ENCODE results near the gene RC3H1. TPM values are rescaled to one million over a fixed set of nuclear protein-coding genes. Genes with fewer than 3 reads are reported as not detected.
A peak's percentile ranks its signal among the peaks of the same experiment; 100 is the strongest.
"Not testable (repeated sequence)": the region's sequence is repeated elsewhere in the genome, so short reads cannot be mapped to it uniquely, and the experiment has no call there.

Gene RC3H1
- total RNA-seq, 1 experiment from 2014 or later = 52.9 TPM

DNA sequence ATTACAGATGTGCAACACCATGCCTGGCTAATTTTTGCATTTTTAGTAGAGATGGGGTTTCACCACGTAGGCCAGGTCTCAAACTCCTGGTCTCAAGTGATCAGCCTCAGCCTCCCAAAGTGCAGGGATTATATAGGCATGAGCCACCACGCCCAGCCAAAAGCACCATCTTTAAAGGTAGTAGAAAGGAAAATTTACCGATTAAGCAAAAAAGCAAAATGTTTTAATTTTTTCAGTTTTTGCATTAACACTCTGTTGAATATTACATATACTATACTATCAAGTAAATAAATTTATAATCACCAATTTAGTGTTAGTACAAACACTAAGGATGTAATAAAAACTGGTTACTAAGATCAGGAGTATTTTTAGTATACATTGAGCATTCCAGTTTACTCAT, 20.6 kb downstream of the RC3H1 start:
- Histone ChIP-seq H3K79me2 (ENCODE audit: low read length) (peaks cover 98% of the 10 kb centered on the region), H3K27ac (ENCODE audit: low read length) (peak overlapping the region; percentile 35; the same call in 1 of the 2 replicates), H3K9ac (ENCODE audit: low read length) (no peak overlapping the region), H3K9me2 (replicated peaks; ENCODE audit: insufficient read depth, low read length) (no peaks in the 10 kb centered on the region), H3K9me3 (ENCODE audit: low read length) (no peaks in the 10 kb centered on the region), H3K27me3 (ENCODE audit: low read length) (no peaks in the 10 kb centered on the region), H2AFZ (ENCODE audit: low read length) (no peak overlapping the region), H3K4me2 (ENCODE audit: low read depth, low read length, poor library complexity, severe bottlenecking) (no peak overlapping the region), H3K4me1 (ENCODE audit: low read length) (peaks cover 39% of the 10 kb centered on the region), H3K36me3 (ENCODE audit: insufficient read depth, low read length) (peaks cover 7% of the 10 kb centered on the region; the same call in 1 of the 2 replicates), H4K20me1 (ENCODE audit: insufficient read depth, low read depth, low read length) (no peaks in the 10 kb centered on the region), H3K4me3 (ENCODE audit: low read length) (no peak overlapping the region)
- DNase-seq = no peak

DNA sequence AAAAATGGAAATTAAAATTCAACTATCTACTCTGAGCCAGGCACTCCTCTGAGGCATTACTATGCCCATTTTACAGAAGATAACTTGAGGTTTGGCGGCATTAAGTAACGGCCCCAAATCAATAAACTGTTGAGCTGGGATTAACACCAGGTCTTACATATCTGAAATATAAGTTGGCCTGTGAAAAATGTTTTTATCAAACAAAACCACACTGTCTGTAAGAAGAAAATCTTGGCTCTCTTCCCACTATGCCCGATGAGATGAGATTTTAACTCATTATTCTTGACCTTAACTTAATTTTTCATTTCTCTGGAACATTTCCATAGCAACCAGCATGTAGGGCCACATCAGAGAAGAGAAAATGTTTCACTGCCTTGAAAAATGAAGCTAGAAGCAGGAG, 21.8 kb downstream of the RC3H1 start:
- H3K4me1 ChIP-seq (ENCODE audit: low read length) = peaks cover 27% of the 10 kb centered on the region
- H3K36me3 ChIP-seq (ENCODE audit: insufficient read depth, low read length) = peaks cover 9% of the 10 kb centered on the region; the same call in 1 of the 2 replicates
- DNase-seq = no peak
- H3K27me3 ChIP-seq (ENCODE audit: low read length) = no peaks in the 10 kb centered on the region
- no peak overlapping the region for H2AFZ ChIP-seq (ENCODE audit: low read length)
- no peak overlapping the region for H3K27ac ChIP-seq (ENCODE audit: low read length)
- no peak overlapping the region for H3K4me2 ChIP-seq (ENCODE audit: low read depth, low read length, poor library complexity, severe bottlenecking)
- no peak overlapping the region for H3K4me3 ChIP-seq (ENCODE audit: low read length)
- no peaks in the 10 kb centered on the region; the same call in 1 of the 2 replicates for H4K20me1 ChIP-seq (ENCODE audit: insufficient read depth, low read depth, low read length)
- no peaks in the 10 kb centered on the region for H3K9me3 ChIP-seq (ENCODE audit: low read length)
- no peak overlapping the region for H3K9ac ChIP-seq (ENCODE audit: low read length)
- peaks cover 98% of the 10 kb centered on the region for H3K79me2 ChIP-seq (ENCODE audit: low read length)
- H3K9me2 ChIP-seq (replicated peaks; ENCODE audit: insufficient read depth, low read length) = no peaks in the 10 kb centered on the region

DNA sequence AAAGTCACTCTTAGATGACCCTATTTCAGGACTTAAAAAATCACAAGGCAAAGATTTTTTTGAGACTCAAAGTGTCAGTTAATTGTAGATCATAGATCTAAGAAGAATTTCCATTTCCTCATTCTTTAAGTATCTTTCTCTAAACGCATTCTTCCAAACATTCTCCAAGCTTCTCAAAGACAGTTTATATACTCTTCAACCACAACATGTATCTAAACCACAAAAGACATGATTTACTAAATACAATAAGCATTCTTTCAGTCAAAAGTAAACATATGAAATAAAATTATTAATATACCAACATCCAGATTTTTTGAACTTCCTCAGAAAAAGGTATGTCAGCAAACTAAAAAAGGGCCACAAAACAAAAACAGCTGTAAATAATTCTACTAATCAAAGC, 24.4 kb downstream of the RC3H1 start:
- no peaks in the 10 kb centered on the region for H3K9me3 ChIP-seq (ENCODE audit: low read length)
- H3K9me2 ChIP-seq (replicated peaks; ENCODE audit: insufficient read depth, low read length) = no peaks in the 10 kb centered on the region
- peaks cover 18% of the 10 kb centered on the region for H3K4me1 ChIP-seq (ENCODE audit: low read length)
- H3K36me3 ChIP-seq (ENCODE audit: insufficient read depth, low read length) = peaks cover 13% of the 10 kb centered on the region
- no peaks in the 10 kb centered on the region for H3K27me3 ChIP-seq (ENCODE audit: low read length)
- H3K9ac ChIP-seq (ENCODE audit: low read length) = no peak overlapping the region
- DNase-seq = no peak
- no peak overlapping the region for H3K27ac ChIP-seq (ENCODE audit: low read length)
- no peak overlapping the region for H3K4me3 ChIP-seq (ENCODE audit: low read length)
- H2AFZ ChIP-seq (ENCODE audit: low read length) = no peak overlapping the region
- peaks cover 96% of the 10 kb centered on the region for H3K79me2 ChIP-seq (ENCODE audit: low read length)
- no peaks in the 10 kb centered on the region; the same call in 1 of the 2 replicates for H4K20me1 ChIP-seq (ENCODE audit: insufficient read depth, low read depth, low read length)
- H3K4me2 ChIP-seq (ENCODE audit: low read depth, low read length, poor library complexity, severe bottlenecking) = no peak overlapping the region

DNA sequence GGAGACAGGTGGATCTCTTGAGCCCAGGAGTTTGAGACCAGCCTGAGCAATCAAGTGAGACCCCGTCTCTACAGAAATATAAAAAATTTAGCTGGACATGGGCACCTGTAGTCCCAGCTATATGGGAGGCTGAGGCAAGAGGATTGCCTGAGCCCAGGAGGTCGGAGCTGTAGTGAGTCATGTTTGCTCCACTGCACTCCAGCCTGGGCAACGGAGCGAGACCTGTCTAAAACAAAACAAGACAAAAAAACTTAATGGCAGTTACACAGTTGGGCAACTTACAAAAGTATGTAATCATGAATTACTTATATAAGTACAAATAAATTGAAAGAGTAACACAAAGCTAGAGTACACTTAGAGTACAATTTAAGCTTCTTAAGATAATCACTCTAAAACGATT, 25.2 kb downstream of the RC3H1 start:
- Histone ChIP-seq H3K4me3 (ENCODE audit: low read length) (no peak overlapping the region), H3K27ac (ENCODE audit: low read length) (no peak overlapping the region), H3K79me2 (ENCODE audit: low read length) (peaks cover 94% of the 10 kb centered on the region), H3K9me2 (replicated peaks; ENCODE audit: insufficient read depth, low read length) (no peaks in the 10 kb centered on the region), H2AFZ (ENCODE audit: low read length) (no peak overlapping the region), H3K4me2 (ENCODE audit: low read depth, low read length, poor library complexity, severe bottlenecking) (no peak overlapping the region), H3K9me3 (ENCODE audit: low read length) (no peaks in the 10 kb centered on the region), H4K20me1 (ENCODE audit: insufficient read depth, low read depth, low read length) (no peaks in the 10 kb centered on the region; the same call in 1 of the 2 replicates), H3K27me3 (ENCODE audit: low read length) (no peaks in the 10 kb centered on the region), H3K9ac (ENCODE audit: low read length) (no peak overlapping the region), H3K36me3 (ENCODE audit: insufficient read depth, low read length) (peaks cover 20% of the 10 kb centered on the region), H3K4me1 (ENCODE audit: low read length) (peaks cover 10% of the 10 kb centered on the region)
- DNase-seq = no peak

DNA sequence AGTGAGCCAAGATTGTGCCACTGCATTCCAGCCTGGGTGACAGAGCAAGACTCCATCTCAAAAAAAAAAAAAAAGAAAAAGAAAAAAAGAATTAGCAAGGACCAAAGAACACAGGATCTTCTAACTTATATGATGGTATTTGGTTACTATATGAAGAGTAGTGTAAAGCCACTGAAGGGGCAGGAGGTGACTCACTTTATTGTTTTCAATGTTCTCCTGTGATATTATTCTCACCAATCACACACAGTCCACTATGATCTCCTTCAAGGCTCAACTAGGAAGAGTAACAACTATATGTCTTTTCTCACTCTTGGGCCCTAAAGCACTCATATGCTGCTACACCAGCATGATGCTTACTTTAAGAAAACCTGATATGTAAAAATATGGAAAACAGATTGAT, 26.7 kb downstream of the RC3H1 start:
- Histone ChIP-seq H3K36me3 (ENCODE audit: insufficient read depth, low read length) (peaks cover 32% of the 10 kb centered on the region), H3K9ac (ENCODE audit: low read length) (no peak overlapping the region), H3K79me2 (ENCODE audit: low read length) (peaks cover 90% of the 10 kb centered on the region), H3K27ac (ENCODE audit: low read length) (no peak overlapping the region), H3K9me2 (replicated peaks; ENCODE audit: insufficient read depth, low read length) (no peaks in the 10 kb centered on the region), H3K4me2 (ENCODE audit: low read depth, low read length, poor library complexity, severe bottlenecking) (no peak overlapping the region), H3K4me1 (ENCODE audit: low read length) (no peaks in the 10 kb centered on the region), H3K9me3 (ENCODE audit: low read length) (no peaks in the 10 kb centered on the region), H3K27me3 (ENCODE audit: low read length) (no peaks in the 10 kb centered on the region), H2AFZ (ENCODE audit: low read length) (no peak overlapping the region), H3K4me3 (ENCODE audit: low read length) (no peak overlapping the region), H4K20me1 (ENCODE audit: insufficient read depth, low read depth, low read length) (no peaks in the 10 kb centered on the region; the same call in 1 of the 2 replicates)
- no peak for DNase-seq

DNA sequence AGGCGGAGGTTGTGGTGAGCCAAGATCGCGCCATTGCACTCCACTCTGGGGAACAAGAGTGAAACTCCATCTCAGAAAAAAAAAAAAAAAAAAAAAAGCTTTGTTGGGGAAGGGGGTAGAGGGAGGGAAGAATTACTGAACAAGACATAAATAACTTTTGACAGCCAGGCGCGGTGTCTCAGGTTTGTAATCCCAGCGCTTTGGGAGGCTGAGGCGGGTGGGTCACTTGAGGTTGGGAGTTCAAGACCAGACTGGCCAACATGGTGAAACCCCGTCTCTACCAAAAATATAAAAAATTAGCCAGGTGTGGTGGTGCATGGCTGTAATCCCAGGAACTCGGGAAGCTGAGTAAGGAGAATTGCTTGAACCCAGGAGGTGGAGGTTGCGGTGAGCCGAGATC, 28.2 kb downstream of the RC3H1 start:
- Histone ChIP-seq H3K36me3 (ENCODE audit: insufficient read depth, low read length) (peaks cover 27% of the 10 kb centered on the region), H3K79me2 (ENCODE audit: low read length) (peaks cover 80% of the 10 kb centered on the region)
- H3K4me2 ChIP-seq (ENCODE audit: low read depth, low read length, poor library complexity, severe bottlenecking); H3K9me2 ChIP-seq (replicated peaks; ENCODE audit: insufficient read depth, low read length); H3K4me1 ChIP-seq (ENCODE audit: low read length); H3K9ac ChIP-seq (ENCODE audit: low read length); H3K9me3 ChIP-seq (ENCODE audit: low read length); H4K20me1 ChIP-seq (ENCODE audit: insufficient read depth, low read depth, low read length); DNase-seq; H3K27ac ChIP-seq (ENCODE audit: low read length); H2AFZ ChIP-seq (ENCODE audit: low read length); H3K27me3 ChIP-seq (ENCODE audit: low read length); H3K4me3 ChIP-seq (ENCODE audit: low read length): not testable (repeated sequence)

DNA sequence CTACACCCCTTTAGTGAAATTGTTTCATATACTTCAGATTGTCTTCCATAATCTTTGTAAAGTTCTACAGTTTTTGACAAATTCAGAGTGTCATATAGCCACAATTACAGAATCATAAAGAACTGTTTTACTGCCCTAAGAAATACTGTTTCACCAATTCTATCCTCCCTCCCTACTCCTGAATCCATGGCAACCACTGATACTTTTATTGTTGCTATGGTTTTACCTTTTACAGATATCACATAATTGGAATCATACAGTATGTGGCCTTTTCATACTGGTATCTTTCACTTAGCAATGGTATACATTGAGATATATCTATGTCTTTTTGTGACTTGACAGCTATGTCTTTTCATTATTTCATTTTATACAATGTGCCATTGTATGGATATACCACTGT, 34.1 kb downstream of the RC3H1 start:
- Histone ChIP-seq H3K4me2 (ENCODE audit: low read depth, low read length, poor library complexity, severe bottlenecking) (no peak overlapping the region), H2AFZ (ENCODE audit: low read length) (no peak overlapping the region), H3K4me3 (ENCODE audit: low read length) (no peak overlapping the region), H3K27ac (ENCODE audit: low read length) (no peak overlapping the region), H3K79me2 (ENCODE audit: low read length) (peaks cover 62% of the 10 kb centered on the region), H3K9ac (ENCODE audit: low read length) (no peak overlapping the region), H3K9me3 (ENCODE audit: low read length) (no peaks in the 10 kb centered on the region), H4K20me1 (ENCODE audit: insufficient read depth, low read depth, low read length) (0 out of 2 replicates have a peak, but pooled peaks cover 3% of the 10 kb centered on the region), H3K36me3 (ENCODE audit: insufficient read depth, low read length) (peaks cover 50% of the 10 kb centered on the region), H3K4me1 (ENCODE audit: low read length) (no peaks in the 10 kb centered on the region), H3K9me2 (replicated peaks; ENCODE audit: insufficient read depth, low read length) (no peaks in the 10 kb centered on the region), H3K27me3 (ENCODE audit: low read length) (no peaks in the 10 kb centered on the region)
- no peak for DNase-seq

DNA sequence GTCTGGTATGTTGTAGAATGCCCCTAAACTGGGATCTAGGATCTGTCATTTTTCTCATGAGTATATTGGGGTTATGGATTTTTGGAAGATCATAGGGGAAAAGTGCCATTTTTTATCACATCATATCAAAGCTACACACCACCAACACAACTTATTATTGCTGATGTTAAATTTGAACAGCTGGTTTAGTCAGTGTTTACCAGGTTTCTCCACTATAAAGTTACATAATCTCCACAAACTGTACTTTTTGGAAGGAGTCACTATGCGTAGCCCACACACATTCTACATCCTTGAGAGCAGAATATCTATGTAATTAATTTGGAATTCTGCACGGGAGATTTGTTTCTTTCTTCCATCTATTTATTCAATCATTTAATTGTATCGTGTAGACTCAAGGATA, 35.2 kb downstream of the RC3H1 start:
- Histone ChIP-seq H3K36me3 (ENCODE audit: insufficient read depth, low read length) (peaks cover 42% of the 10 kb centered on the region), H3K9me3 (ENCODE audit: low read length) (no peaks in the 10 kb centered on the region), H3K4me2 (ENCODE audit: low read depth, low read length, poor library complexity, severe bottlenecking) (no peak overlapping the region), H3K27ac (ENCODE audit: low read length) (no peak overlapping the region), H3K79me2 (ENCODE audit: low read length) (peaks cover 53% of the 10 kb centered on the region), H4K20me1 (ENCODE audit: insufficient read depth, low read depth, low read length) (0 out of 2 replicates have a peak, but pooled peaks cover 3% of the 10 kb centered on the region), H3K9me2 (replicated peaks; ENCODE audit: insufficient read depth, low read length) (no peaks in the 10 kb centered on the region), H3K9ac (ENCODE audit: low read length) (no peak overlapping the region), H3K4me1 (ENCODE audit: low read length) (no peaks in the 10 kb centered on the region), H3K4me3 (ENCODE audit: low read length) (no peak overlapping the region), H2AFZ (ENCODE audit: low read length) (no peak overlapping the region), H3K27me3 (ENCODE audit: low read length) (no peaks in the 10 kb centered on the region)
- no peak for DNase-seq

DNA sequence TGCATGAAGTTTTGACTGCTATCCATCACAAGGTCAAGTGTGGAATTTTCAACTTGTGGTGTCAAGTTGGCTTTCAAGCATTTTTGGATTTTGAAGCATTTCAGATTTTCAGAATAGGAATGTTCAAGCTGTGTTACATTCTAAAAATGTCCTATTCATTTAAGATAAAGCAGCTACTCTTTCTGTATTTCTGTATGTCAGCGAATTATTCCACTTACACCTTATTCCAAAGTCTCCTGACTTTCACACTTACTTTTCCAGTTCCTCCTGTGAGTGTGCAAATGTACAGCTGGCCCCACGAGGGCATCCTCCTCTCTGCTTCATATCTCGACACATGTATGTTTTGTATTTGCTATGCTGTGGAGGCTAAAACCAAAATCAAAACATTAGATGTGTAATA, 51.9 kb downstream of the RC3H1 start:
- no peak for DNase-seq
- Histone ChIP-seq H3K9ac (ENCODE audit: low read length) (no peak overlapping the region), H4K20me1 (ENCODE audit: insufficient read depth, low read depth, low read length) (no peaks in the 10 kb centered on the region), H3K36me3 (ENCODE audit: insufficient read depth, low read length) (peaks cover 64% of the 10 kb centered on the region), H3K27me3 (ENCODE audit: low read length) (no peaks in the 10 kb centered on the region), H3K9me3 (ENCODE audit: low read length) (no peaks in the 10 kb centered on the region), H3K4me2 (ENCODE audit: low read depth, low read length, poor library complexity, severe bottlenecking) (no peak overlapping the region), H2AFZ (ENCODE audit: low read length) (no peak overlapping the region), H3K4me3 (ENCODE audit: low read length) (no peak overlapping the region), H3K79me2 (ENCODE audit: low read length) (peaks cover 19% of the 10 kb centered on the region), H3K4me1 (ENCODE audit: low read length) (no peaks in the 10 kb centered on the region), H3K9me2 (replicated peaks; ENCODE audit: insufficient read depth, low read length) (no peaks in the 10 kb centered on the region), H3K27ac (ENCODE audit: low read length) (no peak overlapping the region)
